Stimulated activated CD8-positive, alpha-beta memory T cell treated with anti-CD3 and anti-CD28 coated beads, Interleukin-7, amount 100 ng/mL, for 24 hours (primary cell): ENCODE data around the gene ANKRD63.

ENCODE experiments used
- DNase-seq: peaks from one replicate; pipeline ENCODE4 v3.0.0-alpha.2; 2020; ENCODE audit warnings: low read depth

The ANKRD63 gene

DNA sequence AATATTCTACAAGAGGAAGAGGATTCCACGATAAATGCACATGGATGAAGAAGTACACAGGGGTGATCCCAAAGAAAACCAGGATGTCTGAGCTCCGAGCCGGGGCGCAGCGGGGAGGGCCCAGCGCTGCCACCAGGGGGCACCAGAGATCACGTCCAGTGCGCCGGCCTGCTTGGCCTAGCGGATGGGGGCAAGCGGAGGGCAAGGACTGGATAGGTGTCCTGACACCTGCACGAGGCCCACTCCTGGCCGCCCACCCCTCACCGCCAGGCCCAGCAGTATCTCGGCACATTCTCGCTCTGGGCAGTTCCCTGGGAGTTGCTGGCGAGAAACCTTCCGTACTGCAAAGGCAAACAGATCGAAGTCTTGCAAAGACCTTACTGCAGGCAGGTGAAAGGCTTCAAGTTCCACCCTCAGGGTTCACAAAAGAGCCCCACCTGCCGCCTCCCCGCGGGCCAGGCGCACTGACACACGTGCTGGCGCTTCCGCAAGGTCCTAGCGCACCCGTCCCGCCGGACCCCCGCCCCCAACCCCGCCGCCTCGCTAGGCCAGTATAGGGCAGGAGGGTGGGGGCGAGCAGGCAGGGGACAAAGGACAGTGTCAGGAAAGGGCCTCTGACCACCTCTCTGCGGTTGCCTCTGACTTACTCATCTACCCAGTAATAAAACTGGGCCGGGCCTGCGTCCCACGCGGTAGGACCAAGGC is 3.3 kb downstream of the ANKRD63 start:
- peak; percentile 50 for DNase-seq

- DNase-seq: no peak
Measured at GRCh38 chr15:40278026-40278425, 4.8 kb downstream of the ANKRD63 start.

DNA sequence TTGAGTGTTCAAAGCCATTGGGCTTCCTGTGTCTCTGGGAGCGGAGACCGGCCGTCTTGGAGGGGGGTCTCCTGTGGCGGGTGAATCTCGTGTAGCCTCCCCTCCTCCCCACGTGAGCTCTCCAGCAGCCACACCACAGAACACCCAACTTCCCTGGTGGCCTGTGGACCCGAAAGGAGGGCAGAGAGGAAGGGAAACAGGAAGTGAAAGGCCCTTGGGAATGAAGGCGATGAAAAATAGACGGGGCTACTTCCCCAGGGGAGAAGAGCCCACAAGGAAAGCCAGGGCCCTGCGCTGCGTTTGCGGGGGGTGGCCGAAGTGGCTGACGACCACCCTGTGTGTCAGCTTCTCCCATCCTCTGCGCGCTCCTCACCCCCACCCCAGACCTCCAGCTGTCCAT is 5.4 kb downstream of the ANKRD63 start:
- DNase-seq: no peak

- DNase-seq: no peak
Measured at GRCh38 chr15:40276927-40277326, 5.9 kb downstream of the ANKRD63 start.

DNA sequence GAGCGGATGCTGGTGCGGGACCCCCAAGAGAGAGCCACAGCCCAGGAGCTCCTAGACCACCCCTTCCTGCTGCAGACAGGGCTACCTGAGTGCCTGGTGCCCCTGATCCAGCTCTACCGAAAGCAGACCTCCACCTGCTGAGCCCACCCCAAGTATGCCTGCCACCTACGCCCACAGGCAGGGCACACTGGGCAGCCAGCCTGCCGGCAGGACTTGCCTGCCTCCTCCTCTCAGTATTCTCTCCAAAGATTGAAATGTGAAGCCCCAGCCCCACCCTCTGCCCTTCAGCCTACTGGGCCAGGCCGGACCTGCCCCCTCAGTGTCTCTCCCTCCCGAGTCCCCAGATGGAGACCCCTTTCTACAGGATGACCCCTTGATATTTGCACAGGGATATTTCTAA is 6.9 kb downstream of the ANKRD63 start:
- DNase-seq: no peak

DNA sequence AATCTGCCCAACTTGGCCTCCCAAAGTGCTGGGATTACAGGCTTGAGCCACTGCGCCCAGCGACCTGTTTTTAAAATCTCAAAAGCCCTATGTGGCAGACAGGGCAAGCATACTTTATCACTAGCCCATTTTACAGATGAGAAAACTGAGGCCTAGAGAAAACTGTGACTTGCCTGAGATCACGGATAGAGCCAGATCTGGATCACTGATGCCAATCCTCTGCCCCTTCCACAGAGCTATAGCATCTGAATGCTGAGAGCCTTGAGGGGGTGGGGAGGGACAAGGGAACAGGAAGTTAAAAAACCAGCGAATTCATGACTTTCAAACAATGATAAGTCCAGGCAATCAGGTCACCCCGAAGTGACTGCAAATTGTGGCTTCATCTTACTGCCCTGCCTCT is 7.3 kb downstream of the ANKRD63 start:
- no peak for DNase-seq

DNA sequence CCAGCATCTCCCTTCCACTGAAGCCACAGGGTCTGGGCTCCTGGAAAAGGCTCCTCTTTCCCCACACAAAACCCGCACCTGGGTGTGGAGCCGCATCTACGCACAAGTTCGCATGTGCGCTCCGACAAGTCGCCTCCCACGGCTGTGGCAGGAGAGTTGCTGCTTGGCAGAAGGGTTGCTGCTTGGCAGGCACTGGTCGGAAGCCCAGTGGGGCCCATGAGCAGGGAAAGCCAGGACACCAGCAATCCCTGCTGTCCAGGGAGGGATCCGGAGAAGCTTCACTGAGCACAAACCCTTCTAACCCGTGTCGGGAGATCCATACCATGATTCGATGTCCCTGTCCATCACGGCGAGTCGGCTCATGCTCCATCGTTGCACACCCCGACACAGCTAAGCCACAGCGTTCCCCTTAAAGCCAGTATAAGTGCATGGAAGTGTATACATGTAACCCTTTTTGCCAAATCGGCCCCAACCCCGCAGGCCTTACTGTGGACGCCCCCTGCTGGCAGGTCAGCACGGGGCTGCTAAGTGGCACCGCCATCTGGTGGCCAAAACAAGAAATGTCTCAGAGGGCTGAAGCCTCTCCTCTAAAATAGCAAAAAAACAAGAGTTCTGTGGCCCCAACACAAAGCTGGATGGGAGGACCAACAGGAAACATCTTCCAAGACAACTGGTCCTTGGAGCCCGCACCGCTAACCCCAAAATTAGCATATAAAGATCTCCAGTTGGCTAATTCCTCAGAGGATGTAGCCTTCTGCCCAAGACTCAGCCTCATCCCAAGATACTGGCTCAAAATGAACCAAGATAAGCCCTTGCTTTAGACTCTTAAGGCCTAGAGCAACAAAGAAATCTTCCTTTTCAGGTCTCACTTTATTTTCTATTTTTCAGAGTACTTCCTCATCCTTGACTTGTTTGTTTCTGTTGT is 8.3 kb downstream of the ANKRD63 start:
- peak; percentile 79 for DNase-seq

- DNase-seq: no peak
Measured at GRCh38 chr15:40273428-40273827, 9.4 kb downstream of the ANKRD63 start.

DNA sequence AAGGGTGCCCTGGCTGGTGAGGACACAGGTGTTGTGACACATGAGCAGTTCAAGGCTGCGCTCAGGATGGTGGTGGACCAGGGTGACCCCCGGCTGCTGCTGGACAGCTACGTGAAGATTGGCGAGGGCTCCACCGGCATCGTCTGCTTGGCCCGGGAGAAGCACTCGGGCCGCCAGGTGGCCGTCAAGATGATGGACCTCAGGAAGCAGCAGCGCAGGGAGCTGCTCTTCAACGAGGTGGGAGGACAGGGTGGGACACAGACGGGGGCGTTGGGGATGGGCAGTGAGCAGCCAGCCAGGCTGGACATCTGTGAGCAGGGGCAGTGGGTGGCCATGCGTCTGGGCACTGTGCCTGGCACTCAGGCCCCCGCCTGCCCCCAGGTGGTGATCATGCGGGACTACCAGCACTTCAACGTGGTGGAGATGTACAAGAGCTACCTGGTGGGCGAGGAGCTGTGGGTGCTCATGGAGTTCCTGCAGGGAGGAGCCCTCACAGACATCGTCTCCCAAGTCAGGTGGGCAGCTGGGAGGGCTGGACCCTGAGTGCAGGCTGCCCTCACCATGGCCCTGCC is 10.3 kb downstream of the ANKRD63 start:
- no peak for DNase-seq

GRCh38 chr15:40271685-40272484 is 11.0 kb downstream of the ANKRD63 start:
- no peak for DNase-seq

GRCh38 chr15:40270246-40270995 is 12.4 kb downstream of the ANKRD63 start:
- no peak for DNase-seq

GRCh38 chr15:40269604-40270003 is 13.3 kb downstream of the ANKRD63 start:
- no peak for DNase-seq

GRCh38 chr15:40267670-40268069 is 15.2 kb downstream of the ANKRD63 start:
- DNase-seq: no peak

DNA sequence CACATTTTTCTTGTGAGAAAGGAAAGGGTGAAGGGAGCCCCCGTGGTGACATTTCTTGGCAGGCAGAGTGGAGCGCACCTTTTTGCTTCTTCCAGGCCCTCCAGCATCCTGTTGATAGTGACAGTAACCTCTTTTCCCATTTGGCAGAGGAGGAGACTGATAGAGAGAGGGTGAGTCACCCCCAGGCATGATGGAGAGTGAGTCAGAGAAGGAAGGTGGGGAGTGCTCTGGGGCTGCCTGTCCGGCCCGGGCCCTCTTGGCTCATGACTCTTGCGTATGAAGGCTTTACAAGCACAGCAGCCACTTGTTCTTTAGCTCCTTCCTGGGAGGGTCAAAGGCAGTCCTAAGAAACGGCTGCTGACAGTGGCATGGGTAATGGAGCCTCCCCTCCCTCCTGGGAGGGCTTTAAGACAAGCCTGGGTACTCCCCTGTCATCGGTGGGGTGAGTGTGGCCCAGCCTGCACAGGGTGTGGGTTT is 16.0 kb downstream of the ANKRD63 start:
- no peak for DNase-seq

DNA sequence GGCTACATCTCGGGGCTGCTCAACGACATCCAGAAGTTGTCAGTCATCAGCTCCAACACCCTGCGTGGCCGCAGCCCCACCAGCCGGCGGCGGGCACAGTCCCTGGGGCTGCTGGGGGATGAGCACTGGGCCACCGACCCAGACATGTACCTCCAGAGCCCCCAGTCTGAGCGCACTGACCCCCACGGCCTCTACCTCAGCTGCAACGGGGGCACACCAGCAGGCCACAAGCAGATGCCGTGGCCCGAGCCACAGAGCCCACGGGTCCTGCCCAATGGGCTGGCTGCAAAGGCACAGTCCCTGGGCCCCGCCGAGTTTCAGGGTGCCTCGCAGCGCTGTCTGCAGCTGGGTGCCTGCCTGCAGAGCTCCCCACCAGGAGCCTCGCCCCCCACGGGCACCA is 17.0 kb downstream of the ANKRD63 start:
- no peak for DNase-seq

- no peak for DNase-seq
Measured at GRCh38 chr15:40265355-40265754, 17.5 kb downstream of the ANKRD63 start.

DNA sequence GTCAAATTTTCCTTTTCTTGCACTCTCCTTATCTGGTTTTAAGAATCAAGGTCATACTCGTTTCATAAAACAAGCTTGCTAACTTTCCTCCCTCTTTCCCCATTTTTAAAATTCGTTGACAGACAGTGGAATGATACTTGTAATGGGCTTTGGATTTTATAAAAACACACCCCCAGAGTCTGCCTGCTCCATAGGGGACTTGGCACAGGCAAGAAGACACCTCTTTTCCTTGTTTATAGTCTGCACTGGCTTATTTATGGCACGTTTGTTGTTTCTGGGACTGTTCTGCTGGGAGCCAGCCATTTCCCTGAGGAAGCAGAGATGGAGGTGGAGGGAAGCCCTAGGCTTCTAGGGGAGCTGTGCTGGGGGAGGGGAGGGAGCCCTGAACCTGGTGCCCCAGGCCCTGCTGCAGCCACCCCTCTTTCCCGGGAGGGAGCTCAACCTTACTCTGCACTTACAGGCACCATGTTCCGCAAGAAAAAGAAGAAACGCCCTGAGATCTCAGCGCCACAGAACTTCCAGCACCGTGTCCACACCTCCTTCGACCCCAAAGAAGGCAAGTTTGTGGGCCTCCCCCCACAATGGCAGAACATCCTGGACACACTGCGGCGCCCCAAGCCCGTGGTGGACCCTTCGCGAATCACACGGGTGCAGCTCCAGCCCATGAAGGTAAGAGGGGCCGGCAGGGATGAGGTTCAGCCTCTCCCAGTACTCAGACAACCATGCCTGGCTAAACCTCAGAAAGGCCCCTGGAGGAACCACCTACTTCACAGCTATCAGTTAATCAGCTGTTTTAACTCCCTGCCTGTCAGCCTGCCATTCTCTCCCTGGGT is 18.3 kb downstream of the ANKRD63 start:
- DNase-seq: no peak

GRCh38 chr15:40263024-40263754 is 19.7 kb downstream of the ANKRD63 start:
- no peak for DNase-seq

DNA sequence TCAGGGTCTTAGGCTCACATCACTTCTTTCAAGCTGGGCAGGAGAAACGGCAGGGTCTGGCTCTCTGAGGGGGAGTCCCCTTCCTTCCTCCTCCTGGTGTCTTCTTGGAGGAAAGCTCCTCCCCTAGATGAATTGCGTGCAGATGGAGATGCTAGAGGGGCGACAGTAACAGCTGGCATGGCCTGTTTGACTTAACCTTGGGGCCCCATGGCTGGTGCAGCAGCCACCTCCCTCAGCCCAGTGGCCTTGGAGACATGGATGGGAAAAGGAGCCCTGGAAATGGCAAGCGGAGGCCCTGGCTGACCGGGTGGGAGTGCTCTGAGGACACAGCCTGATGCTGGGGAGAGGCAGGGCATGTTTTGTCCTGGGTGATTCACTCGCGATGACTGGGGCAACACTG is 23.8 kb downstream of the ANKRD63 start:
- no peak for DNase-seq

DNA sequence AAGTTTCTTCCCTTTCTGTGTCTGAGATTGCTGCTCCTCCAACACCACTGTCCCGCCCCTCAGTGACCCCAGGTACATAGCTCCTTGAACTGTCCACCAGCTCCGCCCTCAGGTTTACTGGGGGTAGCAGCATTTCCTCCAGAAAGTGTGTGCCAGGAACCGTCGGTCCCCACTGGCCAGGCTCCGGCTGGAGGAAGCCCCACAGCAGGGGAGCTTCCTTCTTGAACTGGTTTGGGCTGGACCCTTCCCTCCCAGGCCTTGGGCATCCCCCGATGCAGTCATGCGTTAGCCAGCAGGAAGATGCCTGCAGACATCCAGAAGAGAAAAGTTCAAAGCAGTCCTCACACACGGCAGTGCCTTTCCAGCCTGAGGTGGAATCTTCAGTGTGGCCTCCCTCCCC is 24.3 kb downstream of the ANKRD63 start:
- DNase-seq: no peak
